ENCODE results near the gene KRTAP10-2. TPM values are rescaled to one million over a fixed set of nuclear protein-coding genes. Genes with fewer than 3 reads are reported as not detected.

The KRTAP10-2 gene
- total and polyA plus RNA-seq, 2 of the 4 experiments (the other 2 are of a cell fraction) = not detected

GRCh38 chr21:44513389-44514217, 37.7 kb downstream of the KRTAP10-2 start:
- in situ Hi-C loops (cut with MboI; ENCODE audit: low sequenced_read_pairs) = loop anchor here (25.0 kb wide), 1 partner anchor 424 kb away; the partner anchor contains the start of gene SLX9
- H3K4me2 ChIP-seq (ENCODE audit: low read depth, low read length) = no peak overlapping the region
- TF ChIP-seq MXI1 (IDR thresholded peaks at IDR 0.05; ENCODE audit: borderline replicate concordance, low read depth, low read length) (no peak), FOS (IDR thresholded peaks at IDR 0.05; ENCODE audit: low read depth, low read length) (no peak), USF2 (IDR thresholded peaks at IDR 0.05; ENCODE audit: low read depth, low read length) (no peak), CEBPB (IDR thresholded peaks at IDR 0.05; ENCODE audit: low read depth, low read length) (no peak), MAZ (IDR thresholded peaks at IDR 0.05; ENCODE audit: borderline replicate concordance, low read depth, low read length) (no peak), SMC3 (IDR thresholded peaks at IDR 0.05; ENCODE audit: low read depth, low read length) (no peak), CHD1 (IDR thresholded peaks at IDR 0.05; ENCODE audit: low read depth, low read length) (no peak), NFE2L2 (IDR thresholded peaks at IDR 0.05; ENCODE audit: low read depth, low read length) (no peak), RCOR1 (IDR thresholded peaks at IDR 0.05; ENCODE audit: insufficient replicate concordance, low read length) (no peak), RFX5 (IDR thresholded peaks at IDR 0.05; ENCODE audit: low read depth, low read length) (no peak), BHLHE40 (IDR thresholded peaks at IDR 0.05; ENCODE audit: low read depth, low read length) (no peak), RAD21 (IDR thresholded peaks at IDR 0.05; ENCODE audit: low read length) (no peak), ELK1 (IDR thresholded peaks at IDR 0.05; ENCODE audit: borderline replicate concordance, low read depth, low read length) (no peak), MAFK (IDR thresholded peaks at IDR 0.05; ENCODE audit: low read depth, low read length) (no peak)
- TF ChIP-seq, protein P1, sequence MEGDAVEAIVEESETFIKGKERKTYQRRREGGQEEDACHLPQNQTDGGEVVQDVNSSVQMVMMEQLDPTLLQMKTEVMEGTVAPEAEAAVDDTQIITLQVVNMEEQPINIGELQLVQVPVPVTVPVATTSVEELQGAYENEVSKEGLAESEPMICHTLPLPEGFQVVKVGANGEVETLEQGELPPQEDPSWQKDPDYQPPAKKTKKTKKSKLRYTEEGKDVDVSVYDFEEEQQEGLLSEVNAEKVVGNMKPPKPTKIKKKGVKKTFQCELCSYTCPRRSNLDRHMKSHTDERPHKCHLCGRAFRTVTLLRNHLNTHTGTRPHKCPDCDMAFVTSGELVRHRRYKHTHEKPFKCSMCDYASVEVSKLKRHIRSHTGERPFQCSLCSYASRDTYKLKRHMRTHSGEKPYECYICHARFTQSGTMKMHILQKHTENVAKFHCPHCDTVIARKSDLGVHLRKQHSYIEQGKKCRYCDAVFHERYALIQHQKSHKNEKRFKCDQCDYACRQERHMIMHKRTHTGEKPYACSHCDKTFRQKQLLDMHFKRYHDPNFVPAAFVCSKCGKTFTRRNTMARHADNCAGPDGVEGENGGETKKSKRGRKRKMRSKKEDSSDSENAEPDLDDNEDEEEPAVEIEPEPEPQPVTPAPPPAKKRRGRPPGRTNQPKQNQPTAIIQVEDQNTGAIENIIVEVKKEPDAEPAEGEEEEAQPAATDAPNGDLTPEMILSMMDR (conservative IDR thresholded peaks at IDR 0.05; ENCODE audit: low read depth, low read length) = no peak

More at GRCh38 chr21:44513389-44514217, 37.7 kb downstream of the KRTAP10-2 start:
- H3K4me1 ChIP-seq (ENCODE audit: control insufficient read depth, insufficient read depth, low read length) = no peaks in the 10 kb centered on the region
- ATAC-seq (ENCODE audit: low read depth) (no peak), DNase-seq (no peak)
- no peak overlapping the region for H3K56ac ChIP-seq (ENCODE audit: extremely low read depth, insufficient read depth, low read length)
- no peak overlapping the region for H3K4ac ChIP-seq (ENCODE audit: low read depth, low read length)
- no peak overlapping the region for H2AFZ ChIP-seq (replicated peaks; ENCODE audit: low read length, poor library complexity)
- no peaks in the 10 kb centered on the region for H3K36me3 ChIP-seq (ENCODE audit: control insufficient read depth, insufficient read depth, low read length)
- H3K27me3 ChIP-seq (ENCODE audit: control insufficient read depth, insufficient read depth, low read length) = no peaks in the 10 kb centered on the region; the same call in 1 of the 2 replicates
- H3K9me1 ChIP-seq (ENCODE audit: insufficient read depth, low read length) = no peaks in the 10 kb centered on the region
- no peak overlapping the region for H3K27ac ChIP-seq (ENCODE audit: insufficient read depth, low read length)
- H2AK9ac ChIP-seq (replicated peaks; ENCODE audit: low read depth, low read length, poor library complexity) = no peak overlapping the region
- H3K9ac ChIP-seq (ENCODE audit: low read depth, low read length) = no peak overlapping the region
- no peak overlapping the region for H2BK20ac ChIP-seq (ENCODE audit: low read depth, low read length)
- no peaks in the 10 kb centered on the region for H4K20me1 ChIP-seq (ENCODE audit: insufficient read depth, low read length)
- 65% methylated on average over 8 of the region's 15 CpGs; no CpG with 5 or more reads in 1 of the 2 experiments for WGBS, 2 experiments (ENCODE audit: extremely low coverage in 2 of 2, insufficient read length in 1 of 2)
- no peak overlapping the region for H4K5ac ChIP-seq (ENCODE audit: low read depth, low read length)
- H2AK5ac ChIP-seq (ENCODE audit: low read depth, low read length) = no peak overlapping the region
- no peaks in the 10 kb centered on the region for H3K79me1 ChIP-seq (ENCODE audit: low read depth in 1 of 2, low read length in 2 of 2)
- no TSS peak for BruUV-seq (replicated peaks)
- ChIA-PET CTCF (no interaction called here), POLR2A (ENCODE audit: unreplicated experiment) (no interaction called here)
- no peak overlapping the region for H3K23ac ChIP-seq (ENCODE audit: low read depth, low read length)
- H4K91ac ChIP-seq (ENCODE audit: insufficient read depth, low read depth, low read length) = no peak overlapping the region
- H3K9me3 ChIP-seq (ENCODE audit: control insufficient read depth, insufficient read depth, low read length) = no peaks in the 10 kb centered on the region; the same call in 1 of the 2 replicates
- dilution Hi-C loops (cut with HindIII; ENCODE audit: low sequenced_read_pairs, unreplicated experiment) (no loop called here), intact Hi-C loops (cut with micrococcal nuclease) (no loop called here)
- no peak overlapping the region for H3K18ac ChIP-seq (ENCODE audit: low read depth, low read length)
- no peak overlapping the region for H4K8ac ChIP-seq (ENCODE audit: low read depth in 2 of 2, low read length in 2 of 2)
- H2BK15ac ChIP-seq (ENCODE audit: low read depth, low read length) = no peak overlapping the region
- no peak overlapping the region for H2BK5ac ChIP-seq (ENCODE audit: low read depth, low read length, poor library complexity, severe bottlenecking)
- H3K14ac ChIP-seq (replicated peaks; ENCODE audit: low read depth, low read length) = no peak overlapping the region
- H2BK120ac ChIP-seq (ENCODE audit: low read depth, low read length) = no peak overlapping the region
- no peak overlapping the region for H3K4me3 ChIP-seq (ENCODE audit: insufficient read depth, low read depth, low read length)

Measured in IMR-90 (cell line).